EH (cell line): ENCODE measurements around the gene OPRM1.
A peak's percentile ranks its signal among the peaks of the same experiment; 100 is the strongest.
"Not testable (repeated sequence)": the region's sequence is repeated elsewhere in the genome, so short reads cannot be mapped to it uniquely, and the experiment has no call there.

Experiments used
- DNase-seq: peaks from one replicate; pipeline ENCODE4 v3.0.0-alpha.2; 2015; ENCODE audit warnings: low read depth

The OPRM1 gene

DNA sequence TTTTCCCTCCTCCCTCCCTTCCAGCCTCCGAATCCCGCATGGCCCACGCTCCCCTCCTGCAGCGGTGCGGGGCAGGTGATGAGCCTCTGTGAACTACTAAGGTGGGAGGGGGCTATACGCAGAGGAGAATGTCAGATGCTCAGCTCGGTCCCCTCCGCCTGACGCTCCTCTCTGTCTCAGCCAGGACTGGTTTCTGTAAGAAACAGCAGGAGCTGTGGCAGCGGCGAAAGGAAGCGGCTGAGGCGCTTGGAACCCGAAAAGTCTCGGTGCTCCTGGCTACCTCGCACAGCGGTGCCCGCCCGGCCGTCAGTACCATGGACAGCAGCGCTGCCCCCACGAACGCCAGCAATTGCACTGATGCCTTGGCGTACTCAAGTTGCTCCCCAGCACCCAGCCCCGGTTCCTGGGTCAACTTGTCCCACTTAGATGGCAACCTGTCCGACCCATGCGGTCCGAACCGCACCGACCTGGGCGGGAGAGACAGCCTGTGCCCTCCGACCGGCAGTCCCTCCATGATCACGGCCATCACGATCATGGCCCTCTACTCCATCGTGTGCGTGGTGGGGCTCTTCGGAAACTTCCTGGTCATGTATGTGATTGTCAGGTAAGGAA lies at the start of gene OPRM1:
Gene OPRM1 (plus strand): TSS at position 10 of the 612 bp plus-strand sequence. CDS start 305 bp downstream, at position 315.
- peak; percentile 4 for DNase-seq

- DNase-seq, result no peak
Observed at GRCh38 chr6:153989989-153990388, 49.1 kb upstream of the OPRM1 start.

- DNase-seq, result no peak
Observed at GRCh38 chr6:153994004-153994403, 45.0 kb upstream of the OPRM1 start.

DNA sequence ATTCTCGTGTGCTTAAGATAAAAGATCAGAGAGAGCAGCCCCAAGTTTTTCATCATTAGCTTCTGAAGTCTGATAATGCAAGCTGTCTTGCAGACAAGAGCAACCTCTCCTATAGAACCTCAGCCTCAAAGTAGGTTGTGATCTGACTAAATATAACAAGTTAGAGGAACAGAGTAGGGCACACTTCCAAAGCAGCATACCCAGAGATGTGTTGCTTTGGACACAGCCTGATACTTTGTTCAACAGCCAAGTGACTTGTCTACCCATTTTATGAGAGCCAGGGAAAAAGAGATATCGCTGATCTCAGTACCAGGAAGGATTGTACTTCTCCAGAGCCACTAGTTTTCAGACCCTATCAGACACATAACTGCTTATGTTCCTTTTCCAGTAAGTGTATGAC lies 44.2 kb upstream of the OPRM1 start:
- no peak for DNase-seq

DNA sequence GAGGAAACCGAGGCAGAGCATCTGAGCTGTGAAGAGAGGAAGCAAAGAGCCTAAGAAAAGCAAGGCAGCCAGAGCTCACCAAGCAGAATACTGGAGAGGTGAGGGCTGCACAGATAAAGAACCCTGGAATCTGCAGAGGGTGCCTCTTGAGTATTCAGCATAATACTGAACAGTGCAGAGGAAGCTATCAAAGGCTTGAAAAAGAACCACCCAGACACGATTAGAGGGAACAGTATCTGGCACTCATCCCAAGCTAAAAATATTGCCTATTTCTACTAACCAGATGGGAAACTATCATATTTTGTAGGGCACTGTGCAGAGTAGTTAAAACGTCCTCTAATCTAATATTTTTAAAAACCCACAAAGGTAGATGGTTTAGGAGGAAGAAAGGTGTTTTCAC lies 41.8 kb upstream of the OPRM1 start:
- no peak for DNase-seq

GRCh38 chr6:154001494-154002285 lies 37.4 kb upstream of the OPRM1 start:
- no peak for DNase-seq

DNA sequence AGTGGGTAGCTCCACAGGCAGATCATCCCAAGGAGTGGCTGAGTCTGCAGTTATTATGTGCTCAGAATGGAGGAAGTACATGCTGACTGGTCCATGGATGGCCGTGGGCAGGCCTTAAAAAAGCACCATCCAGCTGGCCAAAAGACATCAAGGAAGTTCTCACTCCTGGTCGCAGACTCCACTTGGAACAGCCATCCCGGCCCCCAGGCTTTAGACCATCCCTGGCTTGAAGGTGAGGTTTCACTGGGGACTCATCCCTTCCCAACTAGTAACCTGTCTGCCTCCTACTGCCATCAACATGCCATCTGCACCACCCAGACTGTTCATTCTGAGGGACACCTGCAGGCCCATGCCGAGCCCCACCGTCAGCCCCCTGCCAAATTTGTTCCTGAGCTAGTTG lies 36.1 kb upstream of the OPRM1 start:
- no peak for DNase-seq

GRCh38 chr6:154010371-154010770 lies 28.7 kb upstream of the OPRM1 start:
- no peak for DNase-seq

DNA sequence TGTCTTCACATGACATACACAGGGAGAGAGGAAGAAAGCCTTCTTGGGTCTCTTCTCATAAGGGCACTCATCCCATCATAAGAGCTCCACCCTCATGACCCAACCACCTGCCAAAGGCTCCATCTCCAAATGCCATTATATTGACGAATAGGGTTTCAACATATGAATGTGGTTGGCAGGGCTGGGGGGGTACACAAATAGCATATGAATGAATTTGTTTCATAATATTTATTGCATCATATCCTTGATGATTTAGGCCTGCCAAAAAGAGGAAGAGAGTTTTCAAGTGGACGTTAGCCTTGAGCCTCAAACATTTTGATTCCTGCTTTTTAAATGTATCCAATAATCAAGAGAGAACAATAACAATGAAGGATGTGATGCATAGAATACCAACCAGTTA lies 26.2 kb upstream of the OPRM1 start:
- DNase-seq, result no peak

DNA sequence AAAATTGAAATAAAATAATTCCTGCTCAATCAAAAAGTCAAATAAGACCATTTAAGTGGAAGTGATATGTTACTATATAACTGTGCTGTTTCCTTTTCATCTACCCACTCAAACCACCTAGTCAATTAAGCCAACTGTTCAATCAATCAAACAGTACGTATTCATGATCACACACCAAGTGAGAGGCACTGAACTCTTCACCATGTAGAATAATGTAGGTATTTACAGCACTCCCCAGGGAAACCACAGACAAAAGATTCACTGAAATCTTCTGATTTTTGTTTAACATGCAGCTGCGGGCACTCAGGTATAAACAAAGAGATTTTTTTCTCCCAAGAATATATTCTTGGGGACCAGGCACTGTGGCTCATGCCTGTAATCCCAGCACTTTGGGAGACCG lies 21.3 kb upstream of the OPRM1 start:
- no peak for DNase-seq

GRCh38 chr6:154030646-154031045 lies 8.4 kb upstream of the OPRM1 start:
- DNase-seq, result no peak

DNA sequence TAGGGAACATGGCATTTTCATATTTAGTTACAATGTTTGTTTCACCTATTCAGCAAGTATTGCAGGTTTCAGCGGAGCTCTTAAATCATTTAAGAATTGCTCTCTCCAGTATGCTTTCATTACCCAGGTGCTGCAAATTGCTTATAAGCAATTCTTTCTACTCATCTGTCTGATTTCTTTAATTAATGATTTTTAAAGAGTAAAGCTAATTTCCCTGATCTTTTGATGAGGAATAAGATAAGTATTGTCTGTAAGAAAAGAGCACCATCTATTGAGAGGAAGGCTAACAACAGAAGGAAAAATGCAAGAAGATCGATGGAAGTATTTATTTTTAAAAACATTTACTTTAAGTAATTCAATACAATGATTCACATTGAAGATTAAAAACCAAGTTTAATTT lies 2.0 kb downstream of the OPRM1 start:
- no peak for DNase-seq

- DNase-seq, result no peak
Observed at GRCh38 chr6:154053141-154053540, 14.1 kb downstream of the OPRM1 start.

DNA sequence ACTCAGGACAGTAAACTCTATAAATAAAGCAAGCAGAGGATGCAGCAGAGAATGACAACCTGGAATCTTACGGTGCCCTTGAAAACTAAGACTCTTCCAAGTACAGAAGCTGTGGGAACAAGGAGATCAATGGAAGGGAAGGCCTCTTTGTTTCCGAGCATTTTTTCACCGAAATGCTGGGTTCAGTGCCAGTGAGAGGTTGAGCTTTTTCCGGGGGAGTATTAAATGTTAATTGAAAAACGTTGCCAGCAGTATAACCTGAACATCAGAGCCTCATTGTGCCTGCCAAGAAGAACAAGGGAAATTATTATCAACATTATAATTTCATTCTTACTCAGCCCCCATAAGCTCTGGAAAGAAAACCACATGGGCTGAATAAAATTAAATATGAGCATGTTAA lies 17.5 kb downstream of the OPRM1 start:
- DNase-seq, result no peak

DNA sequence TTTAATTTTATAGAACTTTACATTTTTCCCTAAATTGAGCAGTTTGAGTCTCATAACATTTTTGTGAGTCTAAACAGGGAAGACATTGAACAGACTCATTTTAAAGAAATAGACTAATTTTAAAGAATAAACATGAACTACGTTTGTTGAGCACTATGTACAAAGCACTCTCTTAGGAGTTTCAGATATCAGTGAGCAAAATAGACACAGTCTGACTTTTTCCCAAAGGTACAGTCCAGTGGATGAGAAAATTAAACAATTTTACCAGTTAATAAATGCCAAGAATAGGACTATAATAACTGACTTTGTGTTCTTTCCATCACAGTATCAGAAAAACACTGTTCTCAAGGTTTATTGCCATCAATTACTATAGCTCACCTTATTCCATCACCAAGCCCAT lies 18.1 kb downstream of the OPRM1 start:
- DNase-seq, result no peak

- no peak for DNase-seq
Observed at GRCh38 chr6:154058963-154059680, 20.1 kb downstream of the OPRM1 start.

- DNase-seq, result no peak
Observed at GRCh38 chr6:154060076-154060475, 21.0 kb downstream of the OPRM1 start.

DNA sequence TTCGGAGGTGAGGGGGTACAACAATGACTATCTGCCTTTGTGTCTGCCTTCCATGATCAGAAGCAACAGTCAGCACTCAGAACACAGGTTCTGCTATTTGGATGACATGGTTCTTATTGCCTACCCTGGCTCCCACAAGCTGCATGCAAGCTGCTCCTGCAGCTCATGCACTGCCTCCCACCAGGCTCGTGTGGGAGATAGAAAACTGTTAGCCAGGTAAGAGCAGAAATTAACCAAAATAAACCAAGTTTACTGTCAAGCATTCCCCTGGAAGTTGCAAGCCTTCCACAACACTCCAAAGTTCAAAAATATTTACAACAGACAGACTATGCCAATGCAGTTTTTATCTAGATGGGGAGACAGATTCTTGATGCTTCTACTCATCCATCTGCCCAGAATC lies 31.0 kb downstream of the OPRM1 start:
- DNase-seq, result no peak

- DNase-seq, result no peak
Observed at GRCh38 chr6:154070657-154071056, 31.6 kb downstream of the OPRM1 start.

DNA sequence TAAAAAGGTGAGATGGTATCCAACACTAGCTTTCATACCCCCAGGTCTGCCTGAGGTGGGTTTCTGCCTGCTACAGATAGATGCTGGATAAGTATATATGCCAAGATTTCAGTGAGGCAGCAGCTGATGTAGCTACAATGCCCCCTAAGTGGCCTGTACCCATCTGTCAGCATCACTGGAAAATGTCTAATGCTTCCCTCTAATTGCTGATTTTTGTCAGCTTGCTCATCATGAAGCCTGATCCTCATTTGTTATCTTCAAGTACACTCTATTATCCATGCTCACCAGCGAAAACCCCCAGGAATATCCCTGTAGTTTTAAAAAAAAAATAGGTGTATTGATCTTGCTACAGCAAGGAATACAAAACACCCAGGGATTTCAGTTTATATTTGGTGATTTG lies 32.2 kb downstream of the OPRM1 start:
- DNase-seq, result no peak

- DNase-seq, result no peak
Observed at GRCh38 chr6:154071711-154072110, 32.7 kb downstream of the OPRM1 start.

- DNase-seq, result not testable (repeated sequence)
Observed at GRCh38 chr6:154078596-154078995, 39.6 kb downstream of the OPRM1 start.
